GM10248 (cell line): ENCODE data around the gene SLC6A6.
"Not testable (repeated sequence)": the region's sequence is repeated elsewhere in the genome, so short reads cannot be mapped to it uniquely, and the experiment has no call there.

Experiments used
- CTCF ChIA-PET: fragments of 300-600 bp; sonication (Branson Sonifier 250); formaldehyde crosslinking; extraction: SDS; loops from one replicate; lab custom pipeline; 2021; ENCODE audit warnings: antibody characterized with exemption; lab: Yijun Ruan, JAX
- POLR2A ChIA-PET: fragments of 350-650 bp; sonication (Branson Sonifier 250); formaldehyde crosslinking; extraction: SDS; loops from one replicate; lab custom pipeline; 2020; ENCODE audit warnings: antibody characterized with exemption; lab: Yijun Ruan, JAX
- DNase-seq: peaks from one replicate; pipeline ENCODE4 v3.0.0; 2012; ENCODE audit errors: extremely low spot score
- TF ChIP-seq, protein P1 (sequence below): IDR thresholded peaks from 2 replicates; pipeline ENCODE4 v1.5.1; 2012; ENCODE audit warnings: mild to moderate bottlenecking, low read depth; ENCODE audit errors: extremely low read depth, missing control alignments, control extremely low read depth

Gene SLC6A6

DNA sequence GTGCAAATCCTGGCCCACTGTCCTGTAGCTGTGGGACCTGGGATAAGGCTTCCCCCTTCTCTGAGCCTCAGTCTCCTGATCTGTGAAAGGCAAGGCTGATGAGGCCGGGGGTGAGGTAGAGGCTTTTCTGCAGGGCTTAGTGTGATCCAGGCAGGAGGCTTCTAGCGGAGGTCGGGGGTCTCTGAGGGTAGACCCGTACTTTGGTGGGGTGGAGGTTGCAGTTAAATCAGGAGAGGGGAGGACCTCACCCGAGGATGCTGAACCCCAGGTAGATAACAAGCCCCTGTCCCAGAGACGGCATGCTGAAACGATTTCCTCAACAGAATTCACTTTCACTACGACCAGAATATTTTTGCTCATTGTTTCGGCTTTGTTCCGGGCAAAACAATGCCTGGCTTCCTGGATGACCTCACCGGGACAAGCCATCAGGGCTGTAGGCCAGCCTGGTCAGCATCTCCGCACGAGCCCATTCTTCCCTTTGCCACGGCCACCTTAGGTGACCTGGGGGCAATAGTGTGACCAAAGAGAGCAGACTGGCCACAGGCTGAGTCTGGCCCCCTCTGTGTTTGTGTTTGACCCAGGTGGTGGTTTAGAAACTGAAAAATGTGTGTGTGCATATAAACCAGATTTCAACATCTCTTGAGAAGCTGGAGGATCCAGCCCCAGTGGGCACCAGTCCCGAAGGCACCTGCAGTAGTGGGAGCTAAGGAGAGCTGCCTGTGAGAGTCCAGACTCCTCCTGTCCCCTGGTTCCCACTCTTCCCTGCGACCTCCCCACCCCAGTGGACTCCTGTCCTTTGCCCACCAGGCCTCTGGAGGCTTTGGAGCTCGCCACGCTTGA is 33.0 kb downstream of the SLC6A6 start:
- ChIA-PET CTCF (interaction anchor here (1.1 to 1.5 kb wide), 3 partner anchors 9 to 35 kb away, joined by 3 to 7 read pairs (median 4); no protein-coding TSS in a partner anchor), POLR2A (no interaction called here)
- DNase-seq: no peak
- TF ChIP-seq, protein P1, sequence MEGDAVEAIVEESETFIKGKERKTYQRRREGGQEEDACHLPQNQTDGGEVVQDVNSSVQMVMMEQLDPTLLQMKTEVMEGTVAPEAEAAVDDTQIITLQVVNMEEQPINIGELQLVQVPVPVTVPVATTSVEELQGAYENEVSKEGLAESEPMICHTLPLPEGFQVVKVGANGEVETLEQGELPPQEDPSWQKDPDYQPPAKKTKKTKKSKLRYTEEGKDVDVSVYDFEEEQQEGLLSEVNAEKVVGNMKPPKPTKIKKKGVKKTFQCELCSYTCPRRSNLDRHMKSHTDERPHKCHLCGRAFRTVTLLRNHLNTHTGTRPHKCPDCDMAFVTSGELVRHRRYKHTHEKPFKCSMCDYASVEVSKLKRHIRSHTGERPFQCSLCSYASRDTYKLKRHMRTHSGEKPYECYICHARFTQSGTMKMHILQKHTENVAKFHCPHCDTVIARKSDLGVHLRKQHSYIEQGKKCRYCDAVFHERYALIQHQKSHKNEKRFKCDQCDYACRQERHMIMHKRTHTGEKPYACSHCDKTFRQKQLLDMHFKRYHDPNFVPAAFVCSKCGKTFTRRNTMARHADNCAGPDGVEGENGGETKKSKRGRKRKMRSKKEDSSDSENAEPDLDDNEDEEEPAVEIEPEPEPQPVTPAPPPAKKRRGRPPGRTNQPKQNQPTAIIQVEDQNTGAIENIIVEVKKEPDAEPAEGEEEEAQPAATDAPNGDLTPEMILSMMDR: no peak

DNA sequence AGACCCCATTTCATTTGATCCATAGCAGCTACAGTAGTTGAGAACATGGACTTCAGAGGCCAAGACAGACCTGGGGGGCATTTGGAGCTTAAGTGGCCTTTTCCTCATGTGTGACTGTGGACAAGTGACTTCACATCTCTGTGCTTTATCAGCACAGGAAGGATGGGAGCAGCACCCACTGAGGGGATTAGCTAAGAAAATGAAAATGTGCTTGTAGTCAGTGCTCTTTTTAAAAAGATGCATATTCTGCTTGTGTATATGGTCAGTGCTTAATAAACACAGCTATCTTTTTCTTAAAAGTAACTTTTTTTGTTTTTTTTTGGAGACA is 34.5 kb downstream of the SLC6A6 start:
- TF ChIP-seq, protein P1: no peak
- ChIA-PET POLR2A (no interaction called here), CTCF (interaction anchor here (1.1 to 1.5 kb wide), 2 partner anchors 21 to 37 kb away, joined by 3 to 7 read pairs; no protein-coding TSS in a partner anchor)
- no peak for DNase-seq

DNA sequence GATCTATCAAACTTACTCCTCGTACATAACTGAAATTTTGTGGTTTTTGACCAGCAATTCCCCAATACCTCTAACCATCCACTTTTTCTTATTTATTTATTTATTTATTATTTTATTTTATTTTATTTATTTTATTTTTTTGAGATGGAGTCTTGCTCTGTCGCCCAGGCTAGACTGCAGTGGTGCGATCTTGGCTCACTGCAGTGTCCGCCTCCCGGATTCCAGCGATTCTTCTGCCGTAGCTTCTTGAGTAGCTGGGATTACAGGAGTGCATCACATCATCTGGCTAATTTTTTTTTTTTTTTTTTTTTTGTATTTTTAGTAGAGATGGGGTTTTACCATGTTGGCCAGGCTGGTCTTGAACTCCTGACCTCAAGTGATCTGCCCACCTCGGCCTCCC is 35.3 kb downstream of the SLC6A6 start:
- DNase-seq, POLR2A ChIA-PET: not testable (repeated sequence)
- CTCF ChIA-PET: interaction anchor here (1.0 to 1.7 kb wide), 2 partner anchors 11 to 234 kb away, joined by 4 to 5 read pairs; no protein-coding TSS in a partner anchor

DNA sequence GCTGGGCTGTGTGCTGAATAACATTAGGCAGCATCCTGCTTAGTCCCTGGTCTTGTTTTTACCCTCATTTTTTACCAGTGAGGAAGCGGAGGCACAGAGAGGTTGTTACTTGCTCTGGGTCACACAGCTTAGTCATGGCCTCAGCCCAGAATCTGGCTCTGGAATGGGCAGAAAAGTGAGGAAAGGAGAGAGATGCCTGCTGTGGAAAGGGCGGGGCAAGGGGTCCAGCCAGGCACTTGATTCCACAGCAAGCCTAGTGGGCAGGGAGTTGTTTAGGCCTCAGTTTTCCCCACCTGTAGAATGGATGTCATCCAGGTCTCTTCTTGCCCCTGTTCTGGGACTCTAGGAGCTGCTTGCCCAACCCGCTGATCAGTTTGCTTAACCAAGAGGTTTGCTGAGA is 35.9 kb downstream of the SLC6A6 start:
- DNase-seq: no peak
- TF ChIP-seq, protein P1: no peak
- ChIA-PET CTCF (interaction anchor here (1.0 to 3.0 kb wide), 8 partner anchors 12 to 234 kb away, joined by 3 to 10 read pairs (median 4); no protein-coding TSS in a partner anchor), POLR2A (no interaction called here)

DNA sequence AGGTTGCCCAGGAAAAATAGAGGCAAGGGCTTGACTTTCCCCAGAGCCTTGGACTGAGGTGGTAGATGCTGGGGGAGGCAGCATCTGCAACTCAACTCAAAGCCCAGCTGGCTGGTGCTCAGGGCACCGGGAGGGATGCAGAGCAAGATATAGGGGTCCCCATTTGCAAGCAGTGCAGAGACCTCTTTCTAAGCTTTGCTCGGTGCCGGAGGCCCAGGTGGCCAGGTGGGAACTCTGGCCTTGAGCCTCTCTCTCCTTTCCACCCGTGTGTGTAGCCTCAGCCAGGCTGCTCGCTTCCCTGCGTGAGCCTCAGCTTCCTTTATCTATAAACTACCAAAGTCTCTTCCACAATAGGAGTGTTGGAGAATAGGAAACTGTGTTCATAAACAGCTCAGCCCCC is 36.5 kb downstream of the SLC6A6 start:
- CTCF ChIA-PET: interaction anchor here (1.0 to 3.0 kb wide), 11 partner anchors 8 to 47 kb away, joined by 3 to 10 read pairs (median 3); no protein-coding TSS in a partner anchor
- POLR2A ChIA-PET: no interaction called here
- TF ChIP-seq, protein P1: no peak
- no peak for DNase-seq

DNA sequence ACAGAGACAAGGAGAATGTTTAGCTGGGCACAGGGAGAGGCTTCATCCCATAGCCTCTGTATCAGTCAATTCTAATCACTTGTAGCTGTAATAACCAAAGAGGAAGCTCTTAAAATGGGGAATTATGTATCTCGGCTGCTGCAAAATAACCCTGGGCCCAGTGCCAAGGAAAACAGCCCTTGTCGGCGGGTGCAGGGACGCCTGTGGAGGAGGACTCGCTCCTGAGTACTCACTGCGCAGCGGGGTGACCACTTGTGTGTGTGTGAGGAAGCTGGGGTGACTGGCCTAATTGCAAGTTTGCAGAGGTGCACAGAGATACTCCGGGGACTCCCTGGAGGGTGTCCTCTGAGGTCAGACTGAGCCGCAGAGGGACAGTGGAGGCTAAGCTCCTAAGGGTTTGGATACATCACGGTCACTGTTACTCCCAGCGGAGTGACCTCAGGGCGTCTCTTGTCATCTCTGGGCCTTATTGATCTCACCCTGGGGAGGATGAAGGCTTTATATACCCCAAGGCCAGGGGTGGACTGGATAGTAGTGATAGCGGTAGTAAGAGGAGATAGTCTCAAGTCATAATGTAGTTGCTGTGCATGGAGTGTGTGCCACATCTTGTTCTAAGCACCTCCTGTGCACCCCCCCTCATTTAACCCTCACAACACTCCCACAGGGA is 37.2 kb downstream of the SLC6A6 start:
- TF ChIP-seq, protein P1: no peak
- ChIA-PET CTCF (interaction anchor here (1.0 to 3.0 kb wide), 10 partner anchors 9 to 48 kb away, joined by 3 to 10 read pairs (median 3); no protein-coding TSS in a partner anchor), POLR2A (no interaction called here)
- no peak for DNase-seq
